ENCODE measurements around the gene RASEF. TPM values are rescaled to one million over a fixed set of nuclear protein-coding genes. Genes with fewer than 3 reads are reported as not detected.

The RASEF gene
- 0.16 TPM in 1 of 2 replicates, not detected in the other for total RNA-seq

DNA sequence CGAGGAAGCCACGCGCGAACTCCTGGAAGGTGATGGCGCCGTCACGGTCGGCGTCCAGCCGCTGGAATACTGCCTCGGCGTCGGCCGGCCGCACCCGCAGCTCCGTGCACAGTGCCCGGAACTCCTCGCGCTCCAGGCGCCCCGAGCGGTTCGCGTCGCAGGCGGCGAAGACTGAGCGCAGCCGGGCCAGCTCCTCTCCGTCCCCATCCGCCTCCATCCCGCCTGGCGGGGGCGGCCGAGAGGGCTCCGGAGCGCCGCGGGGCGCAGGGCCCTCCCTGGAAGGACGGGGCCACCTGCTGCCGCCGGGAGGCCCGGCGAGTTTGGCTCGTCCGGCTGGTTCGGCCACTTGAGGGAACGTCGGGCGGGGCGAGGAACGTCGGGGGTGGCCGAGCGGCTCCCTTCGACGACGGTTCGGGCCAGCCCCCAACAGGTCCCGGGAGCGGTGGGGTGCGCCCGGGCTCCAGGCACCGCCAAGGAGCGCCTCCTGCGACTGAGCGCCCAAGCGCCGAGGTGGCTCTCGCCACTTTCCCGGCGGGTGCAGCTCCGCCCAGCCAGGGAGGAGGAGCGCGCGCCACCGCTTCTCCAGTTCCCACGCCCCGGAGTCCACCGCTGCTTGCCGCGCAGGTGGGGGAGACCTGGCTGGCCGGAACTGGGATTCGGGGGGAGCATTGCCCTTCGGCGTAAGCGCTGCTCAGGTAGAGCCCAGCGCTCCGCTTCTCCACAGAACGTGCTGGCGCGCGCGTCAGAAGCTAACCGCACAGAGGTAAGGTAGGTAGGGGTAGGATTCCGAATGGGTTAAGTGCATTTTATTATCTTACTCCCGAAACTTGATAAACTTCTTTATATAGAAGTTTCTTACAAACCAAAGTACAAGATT is at the start of gene RASEF:
Gene RASEF, minus strand, starts transcription at position 492 of the 877 bp plus-strand sequence. Its CDS starts 275 bp downstream, at position 217.

